Body of pancreas (tissue), 4 donors: Measurements from ENCODE around the gene RFTN1. TPM values are rescaled to one million over a fixed set of nuclear protein-coding genes. Genes with fewer than 3 reads are reported as not detected.

ENCODE experiments used
- ATAC-seq: fragments of 150-250 bp; one replicate; pipeline ENCODE4 v1.9.1; 2016
- DNase-seq, 4 donors: peaks; one replicate each; pipeline ENCODE4 v3.0.0-alpha.2; 2019
- H3K27ac ChIP-seq, 4 donors: fragments of 200-600 bp; sonication (generic); 1 replicate in 3 of 4; 2 replicates in 1 of 4; pipeline versions ENCODE4 v1.5.1 to v1.6.1; 2016 to 2019; ENCODE audit warnings: mild to moderate bottlenecking in 1 of 4, mixed read lengths in 1 of 4, moderate library complexity in 1 of 4
- H3K27me3 ChIP-seq, 2 donors: fragments of 200-600 bp; sonication (generic); one replicate each; pipeline ENCODE4 v1.6.0; 2016; ENCODE audit warnings: mild to moderate bottlenecking in 1 of 2
- H3K36me3 ChIP-seq, 2 donors: fragments of 200-600 bp; sonication (generic); replicated peaks in 1 of 2; 2 replicates each; pipeline ENCODE4 v1.5.1; 2016; ENCODE audit warnings: low read depth in 2 of 2; ENCODE audit not compliant: insufficient read depth in 1 of 2
- H3K4me1 ChIP-seq: fragments of 200-600 bp; sonication (generic); one replicate; pipeline ENCODE4 v1.6.0; 2016
- H3K4me3 ChIP-seq, 2 donors: fragments of 200-600 bp; sonication (generic); 1 replicate in 1 of 2; 2 replicates in 1 of 2; pipeline ENCODE4 v1.5.1; 2016 to 2019
- H3K9me3 ChIP-seq, 3 donors: fragments of 200-600 bp; sonication (generic); 1 replicate in 2 of 3; 2 replicates in 1 of 3; pipeline ENCODE4 v1.5.1; 2016
- CTCF ChIP-seq, 7 experiments: fragments of 450-650 bp in 4 of 7; fragments of 200-600 bp in 3 of 7; sonication (generic) in 3 of 7; IDR thresholded peaks; one replicate each; pipeline ENCODE4 v1.5.1; 2016 to 2019; ENCODE audit warnings: antibody characterized with exemption in 7 of 7
- POLR2A ChIP-seq, 3 donors: fragments of 450-650 bp; IDR thresholded peaks; one replicate each; pipeline ENCODE4 v1.6.1; 2016; ENCODE audit warnings: antibody characterized with exemption in 3 of 3, mild to moderate bottlenecking in 2 of 3
- WGBS, 2 donors: methylation state at CpG; one replicate each; pipeline ENCODE4 v1.1.5; 2017; 5-methylcytosine and 5-hydroxymethylcytosine counted together
- intact Hi-C: fragments of 100-400 bp; cut with DNase I; formaldehyde crosslinking; loops from one replicate; pipeline ENCODE4 v1.15.1; 2023
- total RNA-seq, 2 donors: library from RNA; depleted of rRNA; stranded (reverse); fragments of >200 nt; gene quantifications; one replicate each; pipeline ENCODE4 v1.1.0, GENCODE V29; 2016

Gene RFTN1
- total RNA-seq, 2 donors from 2014 or later = 6.5 to 28.0 TPM

DNA sequence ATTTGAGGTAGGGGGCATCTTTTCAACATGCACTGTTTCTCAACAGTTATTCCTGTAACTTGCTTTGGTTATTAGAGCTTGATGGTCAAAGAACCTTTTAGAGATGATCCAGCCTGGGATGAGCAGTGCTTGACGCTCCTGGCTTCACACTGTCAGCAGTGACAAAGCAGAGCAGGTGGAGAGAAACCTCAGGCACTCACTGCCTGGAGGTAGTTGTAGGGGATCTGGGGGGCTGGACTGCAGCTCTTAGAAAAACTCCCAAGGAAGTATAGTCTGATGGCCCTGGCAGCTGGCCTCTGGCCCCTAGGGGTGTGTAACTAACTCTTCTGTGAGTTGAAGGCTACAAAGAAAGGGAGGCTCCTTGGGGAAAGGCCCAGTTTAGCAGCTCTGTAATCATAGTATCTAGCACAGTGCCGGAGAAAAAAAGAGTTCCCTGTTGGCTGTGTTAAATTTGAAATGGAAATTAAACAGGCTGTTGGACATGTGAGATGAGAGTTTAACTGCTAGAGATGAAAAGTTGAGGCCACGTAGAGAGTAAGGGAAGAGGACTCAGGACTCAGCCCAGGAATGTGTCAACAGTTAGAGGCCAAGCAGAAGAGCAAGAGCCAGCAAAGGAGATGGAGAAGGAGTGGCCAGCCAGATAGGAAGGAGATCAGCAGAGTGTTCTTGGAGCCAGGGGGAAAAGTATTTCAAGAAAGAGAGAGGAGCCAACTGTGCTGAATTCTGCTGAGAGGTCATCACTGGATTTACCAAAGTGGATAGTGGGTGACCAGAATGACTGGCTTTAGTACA lies 234.3 kb downstream of the RFTN1 start:
- intact Hi-C loops = no loop called here
- WGBS, 2 donors = 90 to 93% methylated on average over 3 of the region's 3 CpGs
- ATAC-seq = no peak
- no peaks in the 10 kb centered on the region for H3K4me1 ChIP-seq
- H3K9me3 ChIP-seq = no peaks in the 10 kb centered on the region
- H3K36me3 ChIP-seq = peaks cover 0 to 5% of the 10 kb centered on the region in 2 donors
- DNase-seq = no peak
- H3K4me3 ChIP-seq = no peak overlapping the region
- H3K27me3 ChIP-seq = no peaks in the 10 kb centered on the region
- no peak for TF ChIP-seq CTCF (IDR thresholded peaks at IDR 0.05)
- no peak for TF ChIP-seq POLR2A (IDR thresholded peaks at IDR 0.05)
- no peak overlapping the region for H3K27ac ChIP-seq

GRCh38 chr3:16277471-16277870 lies 236.0 kb downstream of the RFTN1 start:
- no peaks in the 10 kb centered on the region for H3K9me3 ChIP-seq
- H3K4me1 ChIP-seq = no peaks in the 10 kb centered on the region
- H3K27ac ChIP-seq = no peak overlapping the region
- H3K27me3 ChIP-seq = no peaks in the 10 kb centered on the region
- H3K36me3 ChIP-seq = peaks cover 0 to 3% of the 10 kb centered on the region in 2 donors
- intact Hi-C loops = no loop called here
- TF ChIP-seq CTCF (IDR thresholded peaks at IDR 0.05) (no peak), POLR2A (IDR thresholded peaks at IDR 0.05) (no peak)
- DNase-seq (no peak), ATAC-seq (no peak)
- WGBS, 2 donors = 81 to 84% methylated on average over 3 of the region's 3 CpGs
- H3K4me3 ChIP-seq = no peak overlapping the region

GRCh38 chr3:16273867-16274266 lies 239.6 kb downstream of the RFTN1 start:
- Histone ChIP-seq H3K4me1 (no peaks in the 10 kb centered on the region), H3K9me3 (no peaks in the 10 kb centered on the region), H3K36me3 (peaks cover 0 to 8% of the 10 kb centered on the region in 2 donors), H3K27me3 (no peaks in the 10 kb centered on the region), H3K4me3 (no peak overlapping the region), H3K27ac (no peak overlapping the region)
- intact Hi-C loops = no loop called here
- DNase-seq = no peak
- TF ChIP-seq POLR2A (IDR thresholded peaks at IDR 0.05) (no peak), CTCF (IDR thresholded peaks at IDR 0.05) (no peak)
- ATAC-seq = no peak
- WGBS, 2 donors = 93 to 95% methylated on average over 2 of the region's 2 CpGs

- DNase-seq = no peak
- intact Hi-C loops = no loop called here
- H3K4me1 ChIP-seq = peaks cover 8% of the 10 kb centered on the region
- no peaks in the 10 kb centered on the region for H3K9me3 ChIP-seq
- no peak for ATAC-seq
- H3K36me3 ChIP-seq = peaks cover 0 to 8% of the 10 kb centered on the region in 2 donors
- H3K27me3 ChIP-seq = no peaks in the 10 kb centered on the region
- 79 to 94% methylated on average over 1 of the region's 1 CpG for WGBS, 2 donors
- no peak overlapping the region for H3K4me3 ChIP-seq
- TF ChIP-seq CTCF (IDR thresholded peaks at IDR 0.05) = no peak
- TF ChIP-seq POLR2A (IDR thresholded peaks at IDR 0.05) = no peak
- no peak overlapping the region for H3K27ac ChIP-seq
Observed at GRCh38 chr3:16272588-16272987, 240.9 kb downstream of the RFTN1 start.

GRCh38 chr3:16270855-16271254 lies 242.6 kb downstream of the RFTN1 start:
- Histone ChIP-seq H3K27ac (no peak overlapping the region), H3K36me3 (peaks cover 0 to 6% of the 10 kb centered on the region in 2 donors), H3K9me3 (no peaks in the 10 kb centered on the region), H3K4me3 (no peak overlapping the region), H3K27me3 (no peaks in the 10 kb centered on the region), H3K4me1 (peaks cover 25% of the 10 kb centered on the region)
- DNase-seq (no peak), ATAC-seq (no peak)
- TF ChIP-seq POLR2A (IDR thresholded peaks at IDR 0.05) = no peak
- no peak for TF ChIP-seq CTCF (IDR thresholded peaks at IDR 0.05)
- 92% methylated on average over 10 of the region's 10 CpGs for WGBS, 2 donors
- intact Hi-C loops = no loop called here
